ENCODE results near the gene GSK3B.

GRCh38 chr3:120111898-120112297 is 17.7 kb upstream of the GSK3B start:
- TF ChIP-seq CTCF (IDR thresholded peaks at IDR 0.05) (no peak), POLR2A (IDR thresholded peaks at IDR 0.05) (no peak)

Measured in prostate gland (tissue), 2 donors.